PC-3 (cell line): Measurements from ENCODE around the gene KRTAP4-2.

ENCODE experiments used
- EZH2 ChIP-seq: fragments of 300-600 bp; sonication (generic); IDR thresholded peaks from one replicate; pipeline ENCODE4 v1.6.1; 2017; ENCODE audit warnings: antibody characterized with exemption, mild to moderate bottlenecking, low read length; ENCODE audit not compliant: unreplicated experiment
- TF ChIP-seq, protein P1 (sequence below): fragments of 300-600 bp; sonication (generic); conservative IDR thresholded peaks from 2 replicates; pipeline ENCODE4 v1.5.1; 2017; ENCODE audit warnings: antibody characterized with exemption, low read depth, mild to moderate bottlenecking, low read length

- no peak for TF ChIP-seq EZH2
- TF ChIP-seq, protein P1, sequence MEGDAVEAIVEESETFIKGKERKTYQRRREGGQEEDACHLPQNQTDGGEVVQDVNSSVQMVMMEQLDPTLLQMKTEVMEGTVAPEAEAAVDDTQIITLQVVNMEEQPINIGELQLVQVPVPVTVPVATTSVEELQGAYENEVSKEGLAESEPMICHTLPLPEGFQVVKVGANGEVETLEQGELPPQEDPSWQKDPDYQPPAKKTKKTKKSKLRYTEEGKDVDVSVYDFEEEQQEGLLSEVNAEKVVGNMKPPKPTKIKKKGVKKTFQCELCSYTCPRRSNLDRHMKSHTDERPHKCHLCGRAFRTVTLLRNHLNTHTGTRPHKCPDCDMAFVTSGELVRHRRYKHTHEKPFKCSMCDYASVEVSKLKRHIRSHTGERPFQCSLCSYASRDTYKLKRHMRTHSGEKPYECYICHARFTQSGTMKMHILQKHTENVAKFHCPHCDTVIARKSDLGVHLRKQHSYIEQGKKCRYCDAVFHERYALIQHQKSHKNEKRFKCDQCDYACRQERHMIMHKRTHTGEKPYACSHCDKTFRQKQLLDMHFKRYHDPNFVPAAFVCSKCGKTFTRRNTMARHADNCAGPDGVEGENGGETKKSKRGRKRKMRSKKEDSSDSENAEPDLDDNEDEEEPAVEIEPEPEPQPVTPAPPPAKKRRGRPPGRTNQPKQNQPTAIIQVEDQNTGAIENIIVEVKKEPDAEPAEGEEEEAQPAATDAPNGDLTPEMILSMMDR, result no peak
Measured at GRCh38 chr17:41145261-41145660, 32.8 kb downstream of the KRTAP4-2 start.
